Esophagus muscularis mucosa (tissue), 4 donors: ENCODE results near the gene SPINT1.

ENCODE experiments used
- CTCF ChIP-seq, 3 experiments: fragments of 200-600 bp in 2 of 3; fragments of 450-650 bp in 1 of 3; sonication (generic) in 2 of 3; IDR thresholded peaks; one replicate each; pipeline ENCODE4 v1.5.1; 2017 to 2019; ENCODE audit warnings: antibody characterized with exemption in 3 of 3, mild to moderate bottlenecking in 2 of 3, moderate library complexity in 1 of 3
- EP300 ChIP-seq: sonication (generic); formaldehyde crosslinking; IDR thresholded peaks from one replicate; pipeline ENCODE4 v1.6.1; 2017; ENCODE audit warnings: antibody characterized with exemption
- POLR2A ChIP-seq: fragments of 450-650 bp; IDR thresholded peaks from one replicate; pipeline ENCODE4 v1.6.1; 2017; ENCODE audit warnings: antibody characterized with exemption, moderate library complexity, mild to moderate bottlenecking, low read depth
- POLR2AphosphoS5 ChIP-seq, 2 donors: sonication (generic); formaldehyde crosslinking; IDR thresholded peaks; one replicate each; pipeline ENCODE4 v1.6.1; 2017; ENCODE audit warnings: antibody characterized with exemption in 2 of 2

- no peak for TF ChIP-seq CTCF (IDR thresholded peaks at IDR 0.05)
- TF ChIP-seq POLR2AphosphoS5 (IDR thresholded peaks at IDR 0.05): no peak
- no peak for TF ChIP-seq EP300
- no peak for TF ChIP-seq POLR2A
These were observed 35.8 kb downstream of the SPINT1 start for GRCh38 chr15:40879609-40880008.
